Mesendoderm (in vitro differentiated cells): ENCODE data around the gene ABCF1.
A peak's percentile ranks its signal among the peaks of the same experiment; 100 is the strongest.

Source experiments
- DNase-seq: peaks from one replicate; pipeline ENCODE4 v3.0.0; 2013
- H2AK5ac ChIP-seq: 2 replicates; pipeline ENCODE4 v1.6.1; 2013; ENCODE audit warnings: low read length, inconsistent platforms
- H2BK120ac ChIP-seq: 2 replicates; pipeline ENCODE4 v1.6.1; 2013; ENCODE audit warnings: low read depth, mild to moderate bottlenecking, low read length, moderate library complexity, mixed read lengths
- H2BK15ac ChIP-seq: replicated peaks from 2 replicates; pipeline ENCODE4 v1.6.1; 2013; ENCODE audit warnings: low read depth, mild to moderate bottlenecking, moderate library complexity
- H2BK5ac ChIP-seq: 2 replicates; pipeline ENCODE4 v1.6.1; 2013; ENCODE audit warnings: low read length, inconsistent platforms
- H3K18ac ChIP-seq: 2 replicates; pipeline ENCODE4 v1.6.1; 2013; ENCODE audit warnings: mild to moderate bottlenecking, low read length, mixed read lengths
- H3K23ac ChIP-seq: one replicate; pipeline ENCODE4 v1.6.1; 2013; ENCODE audit warnings: low read length
- H3K27ac ChIP-seq: 2 replicates; pipeline ENCODE4 v1.5.1; 2013; ENCODE audit warnings: low read depth, mild to moderate bottlenecking, inconsistent platforms, low read length, moderate library complexity
- H3K27me3 ChIP-seq: 2 replicates; pipeline ENCODE4 v1.6.1; 2013; ENCODE audit warnings: low read length, control low read depth, mild to moderate bottlenecking, inconsistent platforms; ENCODE audit not compliant: insufficient read depth, poor library complexity
- H3K36me3 ChIP-seq: 2 replicates; pipeline ENCODE4 v1.6.1; 2013; ENCODE audit warnings: low read length, inconsistent platforms; ENCODE audit not compliant: control insufficient read depth, insufficient read depth
- H3K4ac ChIP-seq: one replicate; pipeline ENCODE4 v1.6.1; 2013; ENCODE audit warnings: low read depth, mild to moderate bottlenecking, low read length, moderate library complexity
- H3K4me1 ChIP-seq: 2 replicates; pipeline ENCODE4 v1.6.1; 2013; ENCODE audit warnings: low read depth, low read length, inconsistent platforms; ENCODE audit not compliant: control insufficient read depth
- H3K4me2 ChIP-seq: 2 replicates; pipeline ENCODE4 v1.6.1; 2013; ENCODE audit warnings: low read length
- H3K4me3 ChIP-seq: 2 replicates; pipeline ENCODE4 v1.5.1; 2013; ENCODE audit warnings: mild to moderate bottlenecking, low read length
- H3K56ac ChIP-seq: one replicate; pipeline ENCODE4 v1.6.1; 2013; ENCODE audit warnings: low read length
- H3K79me1 ChIP-seq: 2 replicates; pipeline ENCODE4 v1.6.1; 2013; ENCODE audit warnings: low read length, inconsistent platforms
- H3K79me2 ChIP-seq: 2 replicates; pipeline ENCODE4 v1.6.1; 2013; ENCODE audit warnings: mild to moderate bottlenecking, low read length; ENCODE audit not compliant: control insufficient read depth, insufficient read depth
- H3K9ac ChIP-seq: 2 replicates; pipeline ENCODE4 v1.6.1; 2013; ENCODE audit warnings: low read length, inconsistent platforms
- H4K5ac ChIP-seq: one replicate; pipeline ENCODE4 v1.6.1; 2013; ENCODE audit warnings: low read length
- H4K8ac ChIP-seq: one replicate; pipeline ENCODE4 v1.6.1; 2013; ENCODE audit warnings: low read depth, mild to moderate bottlenecking, control low read depth, low read length, moderate library complexity
- WGBS: extraction: QIAGEN DNeasy Blood & Tissue Kit; methylation state at CpG from one replicate; pipeline ENCODE4 v1.1.7; 2013; ENCODE audit warnings: low lambda C conversion rate, missing lambda C conversion rate; ENCODE audit not compliant: insufficient coverage; ENCODE audit errors: extremely low coverage; 5-methylcytosine and 5-hydroxymethylcytosine counted together

Gene ABCF1

DNA sequence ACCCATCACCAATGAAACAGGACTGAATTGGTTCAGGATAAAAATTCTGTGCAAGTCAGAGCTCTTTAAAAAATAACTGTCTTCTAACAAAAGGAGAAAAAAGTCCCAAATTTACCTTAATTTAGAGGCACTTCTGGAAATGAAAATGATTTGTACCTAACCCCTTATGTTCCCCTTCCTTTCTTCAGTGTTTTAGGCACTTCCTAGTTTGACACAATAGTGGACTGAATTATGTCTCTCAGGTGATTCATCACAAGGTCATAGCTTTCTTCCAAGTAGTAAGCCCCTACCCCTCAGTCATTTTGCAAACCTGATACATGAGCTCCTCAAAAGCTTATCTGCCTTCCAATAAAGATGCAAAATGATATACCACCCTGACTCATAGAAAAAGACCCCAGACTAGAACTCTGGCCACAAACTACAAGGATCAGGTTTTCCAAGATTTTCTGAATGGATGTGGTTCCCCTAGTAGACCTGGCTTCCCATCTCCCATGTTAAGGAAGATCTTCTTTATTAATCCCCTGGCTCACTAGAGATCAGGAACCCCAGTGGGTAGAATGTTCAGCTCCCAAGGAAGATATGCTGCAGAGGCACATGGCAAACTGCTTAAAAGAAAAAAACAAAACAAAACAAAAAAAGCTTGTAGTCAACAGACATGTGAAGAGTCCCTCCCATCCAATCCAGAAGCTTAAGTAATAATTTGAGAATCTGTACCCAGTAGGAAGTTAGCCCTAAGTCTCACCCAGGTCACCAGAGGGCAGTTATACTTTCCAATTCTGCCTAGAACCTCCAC lies 42.2 kb downstream of the ABCF1 start:
- H3K36me3 ChIP-seq, result peaks cover 9% of the 10 kb centered on the region
- H3K23ac ChIP-seq, result no peak overlapping the region
- peak overlapping the region; percentile 10 for H3K4me2 ChIP-seq
- peak overlapping the region; percentile 19 for H3K9ac ChIP-seq
- no peak overlapping the region for H4K8ac ChIP-seq
- no peak overlapping the region for H2BK15ac ChIP-seq
- no peak overlapping the region for H3K18ac ChIP-seq
- H3K79me2 ChIP-seq, result peaks cover 14% of the 10 kb centered on the region
- peaks cover 7% of the 10 kb centered on the region for H3K79me1 ChIP-seq
- H2BK120ac ChIP-seq, result no peak overlapping the region
- H3K4ac ChIP-seq, result no peak overlapping the region
- no peak overlapping the region for H3K56ac ChIP-seq
- peaks cover 4% of the 10 kb centered on the region for H3K4me1 ChIP-seq
- H3K27me3 ChIP-seq, result no peaks in the 10 kb centered on the region
- no peak overlapping the region for H2AK5ac ChIP-seq
- H4K5ac ChIP-seq, result no peak overlapping the region
- no peak overlapping the region for H3K4me3 ChIP-seq
- no peak overlapping the region for H2BK5ac ChIP-seq
- DNase-seq, result no peak
- no peak overlapping the region for H3K27ac ChIP-seq

DNA sequence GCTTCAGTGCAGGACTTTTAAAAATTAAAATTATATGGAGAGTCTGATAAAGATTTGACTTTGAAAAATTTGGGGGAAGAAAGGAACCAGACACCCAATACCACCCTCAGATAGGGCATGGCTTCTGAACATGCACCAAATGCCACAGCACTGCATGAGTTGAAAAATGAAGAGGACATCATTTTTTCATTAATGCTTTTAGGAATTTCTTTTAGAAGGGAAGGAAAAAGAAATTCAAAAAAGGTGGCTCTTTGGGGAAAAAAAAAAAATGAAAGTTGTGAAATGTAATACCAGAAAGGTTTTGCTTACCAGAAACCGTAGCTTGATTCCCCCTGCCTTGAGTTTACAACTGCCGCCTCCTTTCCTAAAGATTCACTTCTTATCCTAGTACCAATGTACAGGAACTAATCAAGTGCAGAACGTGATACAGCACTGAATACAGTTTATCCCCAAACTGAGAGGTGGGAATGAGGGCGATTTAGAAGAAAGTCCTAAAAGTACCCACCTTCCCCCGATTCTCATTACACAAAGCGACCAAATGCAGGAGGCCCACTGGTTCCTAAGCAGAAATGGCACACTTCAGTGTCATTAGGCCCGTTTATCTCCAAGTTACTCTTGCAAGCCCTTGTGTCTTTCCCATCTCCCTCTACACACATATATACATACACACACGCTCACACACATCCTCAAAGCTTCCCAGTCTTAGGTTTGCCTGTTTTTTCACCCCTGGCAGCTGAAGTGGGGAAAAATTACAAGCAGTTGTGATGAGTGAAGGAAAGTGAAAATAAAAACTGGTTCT lies 43.0 kb downstream of the ABCF1 start:
- Histone ChIP-seq H3K23ac (no peak overlapping the region), H2BK5ac (no peak overlapping the region), H3K56ac (peak overlapping the region; percentile 86), H4K8ac (no peak overlapping the region), H3K27me3 (no peaks in the 10 kb centered on the region), H2BK120ac (no peak overlapping the region), H3K4me1 (peaks cover 6% of the 10 kb centered on the region), H2BK15ac (no peak overlapping the region), H3K36me3 (peaks cover 5% of the 10 kb centered on the region), H3K79me1 (peaks cover 8% of the 10 kb centered on the region), H3K4me2 (peak overlapping the region; percentile 51), H3K18ac (no peak overlapping the region), H3K4me3 (peak overlapping the region; percentile 22), H2AK5ac (no peak overlapping the region), H3K79me2 (peaks cover 16% of the 10 kb centered on the region), H3K4ac (no peak overlapping the region), H3K9ac (peak overlapping the region; percentile 66), H4K5ac (no peak overlapping the region), H3K27ac (no peak overlapping the region)
- no peak for DNase-seq
- WGBS, result no CpG with 5 or more reads among the region's 8 CpGs

DNA sequence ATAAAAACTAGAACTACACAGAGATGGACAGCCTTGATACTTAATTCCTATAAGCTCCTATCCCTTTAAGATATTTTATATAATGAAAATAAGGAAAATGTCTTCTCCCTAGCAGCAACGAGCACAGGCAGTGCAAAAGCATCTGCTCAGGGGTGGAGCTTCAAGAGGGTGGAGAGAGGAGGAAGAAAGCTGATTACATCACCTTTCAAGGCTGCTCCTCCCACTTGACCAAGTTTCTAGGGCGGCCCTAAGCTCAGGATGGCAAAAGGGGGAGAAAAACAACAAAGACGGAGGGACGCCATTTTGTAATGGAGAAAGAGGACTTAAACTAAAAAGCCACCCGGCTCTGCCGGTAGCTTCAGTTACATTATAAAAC lies 43.6 kb downstream of the ABCF1 start:
- Histone ChIP-seq H3K79me1 (peaks cover 11% of the 10 kb centered on the region), H3K56ac (no peak overlapping the region), H2AK5ac (no peak overlapping the region), H3K4me3 (no peak overlapping the region), H3K79me2 (peaks cover 16% of the 10 kb centered on the region), H3K27ac (no peak overlapping the region), H2BK120ac (no peak overlapping the region), H3K9ac (peak overlapping the region; percentile 66), H3K4me1 (peaks cover 6% of the 10 kb centered on the region), H4K8ac (no peak overlapping the region), H3K4me2 (no peak overlapping the region), H3K23ac (no peak overlapping the region), H3K4ac (no peak overlapping the region), H2BK15ac (no peak overlapping the region), H2BK5ac (no peak overlapping the region), H3K27me3 (no peaks in the 10 kb centered on the region), H4K5ac (no peak overlapping the region), H3K18ac (no peak overlapping the region), H3K36me3 (peaks cover 4% of the 10 kb centered on the region)
- WGBS, result no CpG with 5 or more reads among the region's 6 CpGs
- DNase-seq, result peak; percentile 99

DNA sequence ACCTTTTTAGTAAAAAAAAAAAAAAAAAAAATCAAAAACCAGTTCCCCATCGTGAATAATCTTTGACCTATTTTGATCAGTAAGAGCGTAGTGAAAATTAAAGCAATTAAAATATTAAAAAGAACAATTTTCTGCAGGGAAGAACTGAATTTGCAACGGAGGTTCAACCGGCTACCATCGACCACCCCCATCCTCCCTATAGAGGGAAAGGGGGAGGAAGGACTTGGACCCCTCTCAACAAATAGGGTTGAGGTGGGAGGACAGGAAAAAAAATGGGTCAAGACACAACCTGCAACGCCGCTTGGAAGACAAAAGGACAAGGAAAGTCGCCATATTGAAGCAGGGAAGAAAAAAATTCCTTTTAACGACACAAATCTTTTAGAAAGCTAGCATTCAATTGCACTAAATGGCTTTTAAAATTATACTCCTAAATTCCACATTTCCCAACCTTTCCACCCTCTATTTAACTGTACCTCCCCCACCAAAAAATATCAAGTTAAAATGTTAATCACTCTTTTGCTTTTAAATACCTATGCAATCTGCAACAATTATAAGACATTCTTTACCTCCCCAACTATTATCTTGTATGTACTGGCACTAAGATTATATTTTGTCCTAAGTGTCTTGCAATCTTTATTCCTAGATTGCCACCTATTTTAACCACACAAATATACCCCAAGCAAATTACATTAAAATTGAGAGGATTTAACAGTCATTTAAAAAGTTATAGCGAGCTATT lies 44.1 kb downstream of the ABCF1 start:
- no peak overlapping the region for H4K8ac ChIP-seq
- H3K4me3 ChIP-seq, result peak overlapping the region; percentile 95
- H2BK5ac ChIP-seq, result no peak overlapping the region
- H3K56ac ChIP-seq, result peak overlapping the region; percentile 98
- no peak overlapping the region for H2BK15ac ChIP-seq
- no peak overlapping the region for H3K4ac ChIP-seq
- H3K79me2 ChIP-seq, result peaks cover 16% of the 10 kb centered on the region
- H3K79me1 ChIP-seq, result peaks cover 11% of the 10 kb centered on the region
- no peak overlapping the region for H2AK5ac ChIP-seq
- H3K18ac ChIP-seq, result peak overlapping the region; percentile 76
- H3K36me3 ChIP-seq, result peaks cover 4% of the 10 kb centered on the region
- H3K4me2 ChIP-seq, result peak overlapping the region; percentile 88
- no peak overlapping the region for H2BK120ac ChIP-seq
- peak overlapping the region; percentile 99 for H3K9ac ChIP-seq
- H3K4me1 ChIP-seq, result peaks cover 6% of the 10 kb centered on the region
- H3K27ac ChIP-seq, result peak overlapping the region; percentile 85
- no peak overlapping the region for H3K23ac ChIP-seq
- peak; percentile 96 for DNase-seq
- H3K27me3 ChIP-seq, result no peaks in the 10 kb centered on the region
- H4K5ac ChIP-seq, result no peak overlapping the region
- no CpG with 5 or more reads among the region's 10 CpGs for WGBS

DNA sequence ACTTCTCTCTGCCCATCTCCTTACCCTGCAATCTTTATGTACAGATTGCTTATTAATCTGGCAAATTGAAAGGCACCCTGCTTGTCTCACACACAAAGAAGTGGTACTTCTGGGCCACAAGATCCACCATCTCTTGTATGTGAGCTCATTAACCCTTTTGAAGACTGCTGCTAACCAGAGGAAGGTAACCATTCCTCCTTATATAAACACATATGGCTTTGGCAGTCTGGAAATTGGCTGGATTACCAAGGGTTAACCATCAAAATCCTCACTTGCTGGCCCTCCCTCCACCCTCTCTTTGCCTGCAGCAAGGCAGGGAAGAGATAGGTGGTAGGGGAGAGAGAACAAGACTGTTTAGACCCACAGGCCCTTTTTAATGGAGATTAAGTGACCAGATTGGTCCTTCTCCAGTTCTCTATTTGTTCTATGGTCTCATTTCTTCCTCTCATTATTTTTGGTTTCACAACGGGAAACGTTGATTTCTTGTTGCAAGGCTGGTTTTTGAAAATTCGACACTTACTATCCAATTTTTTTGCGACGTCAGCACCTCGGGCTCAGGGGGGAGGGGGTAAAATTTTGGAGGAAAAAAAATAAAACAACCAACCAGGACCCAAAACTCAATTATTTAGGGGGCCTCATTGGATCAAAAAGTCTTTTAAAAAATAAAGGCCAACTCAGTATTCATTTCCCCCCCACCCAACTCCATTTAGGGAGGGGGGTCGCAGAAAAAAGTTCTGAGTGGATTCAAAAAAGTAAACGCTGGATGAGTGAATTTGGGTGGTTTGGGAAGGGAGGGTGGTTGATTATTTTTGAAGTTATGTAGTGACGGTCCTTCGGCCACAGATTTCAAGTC lies 44.9 kb downstream of the ABCF1 start:
- H4K5ac ChIP-seq, result peak overlapping the region; percentile 82
- no peak overlapping the region for H3K23ac ChIP-seq
- H2BK15ac ChIP-seq, result no peak overlapping the region
- H3K79me1 ChIP-seq, result peaks cover 11% of the 10 kb centered on the region
- H3K27ac ChIP-seq, result peak overlapping the region; percentile 47
- peak overlapping the region; percentile 81 for H3K4ac ChIP-seq
- peak overlapping the region; percentile 88 for H3K4me2 ChIP-seq
- peak overlapping the region; percentile 94 for H3K18ac ChIP-seq
- peak overlapping the region; percentile 95 for H3K4me3 ChIP-seq
- H3K56ac ChIP-seq, result peak overlapping the region; percentile 98
- peak overlapping the region; percentile 6 for H2BK5ac ChIP-seq
- H3K9ac ChIP-seq, result peak overlapping the region; percentile 99
- no peaks in the 10 kb centered on the region for H3K27me3 ChIP-seq
- DNase-seq, result peak; percentile 81
- H2AK5ac ChIP-seq, result no peak overlapping the region
- no peak overlapping the region for H4K8ac ChIP-seq
- H3K36me3 ChIP-seq, result peaks cover 5% of the 10 kb centered on the region
- peak overlapping the region; percentile 82 for H2BK120ac ChIP-seq
- H3K4me1 ChIP-seq, result peaks cover 6% of the 10 kb centered on the region
- WGBS, result 100% methylated on average over 1 of the region's 10 CpGs
- peaks cover 16% of the 10 kb centered on the region for H3K79me2 ChIP-seq
